Activated naive CD8-positive, alpha-beta T cell (primary cell): Measurements from ENCODE around the gene SPDYE4.

Experiments
- H3K27ac Mint-ChIP-seq: one replicate; pipeline ENCODE4 v1.8.0; 2021; ENCODE audit warnings: mixed read lengths
- H3K27me3 Mint-ChIP-seq: one replicate; pipeline ENCODE4 v1.8.0; 2021; ENCODE audit warnings: mixed read lengths
- H3K36me3 Mint-ChIP-seq: one replicate; pipeline ENCODE4 v1.8.0; 2021; ENCODE audit warnings: mixed read lengths
- H3K4me1 Mint-ChIP-seq: one replicate; pipeline ENCODE4 v1.8.0; 2021; ENCODE audit warnings: low read depth, mixed read lengths
- H3K4me3 Mint-ChIP-seq: one replicate; pipeline ENCODE4 v1.8.0; 2021; ENCODE audit warnings: mild to moderate bottlenecking, mixed read lengths
- H3K9me3 Mint-ChIP-seq: one replicate; pipeline ENCODE4 v1.8.0; 2021; ENCODE audit warnings: low read depth, mixed read lengths

SPDYE4 gene

DNA sequence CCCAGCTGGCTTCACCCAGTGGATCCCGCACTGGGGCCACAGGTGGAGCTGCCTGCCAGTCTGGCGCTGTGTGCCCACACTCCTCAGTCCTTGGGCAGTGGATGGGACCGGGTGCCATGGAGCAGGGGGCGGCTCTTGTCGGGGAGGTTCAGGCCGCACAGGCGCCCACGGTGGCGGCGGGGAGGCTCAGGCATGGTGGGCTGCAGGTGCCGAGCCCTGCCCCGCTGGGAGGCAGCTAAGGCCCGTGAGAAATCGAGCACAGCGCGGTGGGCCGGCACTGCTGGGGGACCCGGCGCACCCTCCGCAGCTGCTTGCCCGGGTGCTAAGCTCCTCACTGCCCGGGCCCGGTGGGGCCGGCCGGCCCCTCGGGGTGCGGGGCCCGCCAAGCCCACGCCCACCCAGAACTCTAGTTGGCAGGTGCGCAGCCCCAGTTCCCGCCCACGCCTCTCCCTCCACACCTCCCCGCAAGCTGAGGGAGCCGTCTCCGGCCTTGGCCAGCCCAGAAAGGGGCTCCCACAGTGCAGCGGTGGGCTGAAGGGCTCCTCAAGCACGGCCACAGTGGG is 40.3 kb downstream of the SPDYE4 start:
- Mint-ChIP-seq H3K4me3 (no peak overlapping the region), H3K9me3 (no peaks in the 10 kb centered on the region), H3K27me3 (no peaks in the 10 kb centered on the region), H3K27ac (no peak overlapping the region), H3K4me1 (no peaks in the 10 kb centered on the region), H3K36me3 (no peaks in the 10 kb centered on the region)

DNA sequence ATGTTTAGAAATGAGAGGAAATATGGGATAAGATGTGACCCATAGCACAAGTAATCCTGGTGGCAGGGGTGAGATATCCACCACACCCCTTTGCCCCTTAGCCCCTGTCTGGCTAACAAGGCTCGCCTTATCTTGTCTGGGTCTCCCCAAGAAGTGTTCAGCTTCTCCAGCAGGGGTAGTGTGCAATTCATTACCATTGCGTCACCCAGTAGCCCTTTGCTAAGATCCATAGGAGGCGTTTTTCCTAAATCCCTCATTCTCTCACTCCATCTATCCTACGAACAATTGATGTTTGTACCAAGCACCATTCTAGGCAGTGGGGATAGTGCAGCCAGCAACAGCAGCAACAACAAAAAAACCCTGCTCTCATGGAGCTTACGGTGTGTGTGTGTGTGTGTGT is 44.5 kb downstream of the SPDYE4 start:
- H3K9me3 Mint-ChIP-seq: no peaks in the 10 kb centered on the region

DNA sequence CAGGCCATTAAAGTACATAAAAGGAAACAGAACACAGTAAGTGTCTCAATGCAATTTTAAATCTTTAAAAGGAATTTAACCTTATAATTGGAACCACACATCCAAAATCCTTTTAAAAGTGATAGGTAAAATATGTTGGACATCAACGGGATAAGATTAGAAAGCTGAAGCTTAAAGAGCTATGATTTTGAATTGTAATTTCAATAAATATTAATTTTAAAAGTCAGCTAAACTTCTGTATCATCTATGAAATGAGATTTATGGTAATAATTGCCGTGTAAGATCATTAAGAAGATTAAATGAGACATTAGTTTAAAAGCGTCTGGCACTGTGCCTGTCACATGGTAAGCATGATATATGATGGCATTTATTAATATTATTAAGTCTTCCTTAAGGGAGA is 45.0 kb downstream of the SPDYE4 start:
- Mint-ChIP-seq H3K27ac (no peak overlapping the region), H3K27me3 (peaks cover 2% of the 10 kb centered on the region), H3K36me3 (no peaks in the 10 kb centered on the region), H3K9me3 (no peaks in the 10 kb centered on the region), H3K4me1 (no peaks in the 10 kb centered on the region), H3K4me3 (no peak overlapping the region)

More for the DNA sequence above, 44.5 kb downstream of the SPDYE4 start:
- Mint-ChIP-seq H3K27ac (no peak overlapping the region), H3K4me3 (no peak overlapping the region), H3K36me3 (no peaks in the 10 kb centered on the region), H3K27me3 (peaks cover 2% of the 10 kb centered on the region), H3K4me1 (no peaks in the 10 kb centered on the region)

DNA sequence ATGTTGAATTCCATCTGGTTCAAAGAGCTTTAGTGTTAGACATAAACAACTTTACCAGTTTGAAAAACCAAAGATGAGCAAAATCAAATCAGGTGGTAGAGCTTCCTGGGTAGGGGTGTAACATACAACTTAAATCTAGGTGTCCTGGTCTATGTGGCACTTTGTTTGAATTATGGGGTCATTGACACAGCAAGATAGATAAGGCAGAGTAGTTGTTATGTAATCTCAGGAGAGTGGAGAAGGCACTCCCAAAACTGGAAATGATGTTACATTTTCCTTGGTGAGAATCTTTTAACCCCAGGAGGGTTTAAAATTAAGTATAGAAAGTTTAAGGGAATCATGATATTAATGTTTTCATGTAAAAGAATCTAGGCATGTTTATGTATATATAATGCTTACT is 45.6 kb downstream of the SPDYE4 start:
- Mint-ChIP-seq H3K9me3 (no peaks in the 10 kb centered on the region), H3K4me3 (no peak overlapping the region), H3K36me3 (no peaks in the 10 kb centered on the region), H3K27ac (no peak overlapping the region), H3K4me1 (no peaks in the 10 kb centered on the region), H3K27me3 (peaks cover 2% of the 10 kb centered on the region)

DNA sequence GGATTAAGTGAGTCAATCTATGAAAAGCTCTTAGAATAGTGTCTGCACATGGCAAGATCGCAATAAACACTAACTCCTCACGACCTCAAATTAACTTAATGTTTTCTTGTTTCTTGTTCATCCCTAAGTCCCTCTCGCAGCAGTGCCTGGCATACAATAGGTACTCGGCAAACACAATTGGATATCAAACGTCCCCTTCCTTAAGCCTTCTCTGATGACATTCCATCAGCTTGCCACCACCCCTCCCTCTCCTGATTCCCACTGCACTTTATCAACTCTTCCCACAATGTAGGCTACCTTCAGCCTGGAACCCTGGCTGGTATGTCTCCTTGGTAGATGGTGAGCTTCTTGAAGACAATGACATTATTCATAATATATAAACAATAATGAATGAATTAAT is 47.1 kb downstream of the SPDYE4 start:
- Mint-ChIP-seq H3K9me3 (no peaks in the 10 kb centered on the region), H3K4me3 (no peak overlapping the region), H3K27ac (no peak overlapping the region), H3K27me3 (peaks cover 2% of the 10 kb centered on the region), H3K4me1 (no peaks in the 10 kb centered on the region), H3K36me3 (no peaks in the 10 kb centered on the region)

DNA sequence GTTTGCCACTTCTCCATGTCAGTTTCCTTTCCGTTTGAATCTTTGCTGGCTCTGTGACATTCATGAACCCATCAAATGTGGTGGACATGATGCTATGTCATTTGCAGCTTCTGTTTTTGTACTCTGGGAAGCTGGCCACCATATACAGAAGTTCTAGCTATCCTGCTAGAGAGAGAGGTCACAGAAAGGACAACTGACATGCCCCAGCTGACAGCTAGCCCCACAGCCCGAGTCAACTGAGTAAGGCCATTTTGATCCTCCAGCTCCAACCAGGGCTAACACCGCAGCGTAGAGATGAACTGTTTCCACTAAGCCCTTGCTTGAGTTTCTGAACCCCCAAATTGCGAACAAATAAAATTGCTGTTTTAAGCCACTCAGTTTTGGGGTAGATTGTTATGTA is 47.5 kb downstream of the SPDYE4 start:
- peaks cover 2% of the 10 kb centered on the region for H3K27me3 Mint-ChIP-seq
- no peak overlapping the region for H3K27ac Mint-ChIP-seq
- H3K4me1 Mint-ChIP-seq: no peaks in the 10 kb centered on the region
- no peaks in the 10 kb centered on the region for H3K9me3 Mint-ChIP-seq
- no peaks in the 10 kb centered on the region for H3K36me3 Mint-ChIP-seq
- no peak overlapping the region for H3K4me3 Mint-ChIP-seq

DNA sequence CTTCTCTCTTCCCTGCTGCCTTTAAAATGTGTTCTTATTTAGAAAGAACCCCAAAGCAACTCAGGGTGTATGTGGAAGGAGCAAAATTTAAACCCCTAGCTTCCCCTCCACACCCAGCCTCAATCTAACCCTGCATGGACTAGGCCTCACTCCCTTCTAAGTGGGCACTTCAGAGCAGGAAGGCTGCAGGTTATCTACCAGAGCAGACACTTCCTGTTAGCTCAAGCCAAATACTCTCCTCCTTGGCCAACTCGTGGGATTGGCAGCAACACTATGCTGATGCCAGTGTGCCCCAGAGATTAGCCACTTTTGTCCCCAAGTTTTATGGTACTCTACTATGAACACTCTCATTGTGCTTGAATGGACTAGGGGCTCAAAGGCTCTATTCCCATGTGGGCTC is 49.3 kb downstream of the SPDYE4 start:
- H3K4me1 Mint-ChIP-seq: no peaks in the 10 kb centered on the region
- H3K4me3 Mint-ChIP-seq: no peak overlapping the region
- H3K36me3 Mint-ChIP-seq: no peaks in the 10 kb centered on the region
- peaks cover 7% of the 10 kb centered on the region for H3K27me3 Mint-ChIP-seq
- H3K27ac Mint-ChIP-seq: no peak overlapping the region
- H3K9me3 Mint-ChIP-seq: no peaks in the 10 kb centered on the region

DNA sequence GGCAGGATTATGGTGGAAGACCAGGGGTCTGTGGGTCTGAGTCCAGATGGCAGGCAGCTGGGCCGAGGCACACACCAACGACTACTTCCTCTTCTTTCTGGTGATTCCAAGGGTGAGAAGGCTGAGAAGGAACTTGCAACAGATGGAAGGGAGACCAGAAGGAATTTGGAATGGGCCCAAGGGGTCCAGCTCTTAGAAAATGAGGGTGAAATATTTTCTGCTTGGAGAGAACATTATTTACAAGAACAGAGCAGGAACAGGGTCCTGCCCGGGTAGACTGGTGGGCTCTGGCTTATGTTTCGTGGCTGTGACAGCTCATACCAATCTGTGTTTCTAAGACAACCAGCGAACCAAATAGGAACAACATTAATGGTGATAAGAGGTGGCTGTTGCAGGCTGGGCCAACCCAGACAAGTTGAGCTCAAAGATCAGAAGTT is 50.3 kb downstream of the SPDYE4 start:
- Mint-ChIP-seq H3K27me3 (peaks cover 10% of the 10 kb centered on the region), H3K9me3 (no peaks in the 10 kb centered on the region), H3K4me3 (no peak overlapping the region), H3K4me1 (no peaks in the 10 kb centered on the region), H3K27ac (no peak overlapping the region), H3K36me3 (no peaks in the 10 kb centered on the region)

DNA sequence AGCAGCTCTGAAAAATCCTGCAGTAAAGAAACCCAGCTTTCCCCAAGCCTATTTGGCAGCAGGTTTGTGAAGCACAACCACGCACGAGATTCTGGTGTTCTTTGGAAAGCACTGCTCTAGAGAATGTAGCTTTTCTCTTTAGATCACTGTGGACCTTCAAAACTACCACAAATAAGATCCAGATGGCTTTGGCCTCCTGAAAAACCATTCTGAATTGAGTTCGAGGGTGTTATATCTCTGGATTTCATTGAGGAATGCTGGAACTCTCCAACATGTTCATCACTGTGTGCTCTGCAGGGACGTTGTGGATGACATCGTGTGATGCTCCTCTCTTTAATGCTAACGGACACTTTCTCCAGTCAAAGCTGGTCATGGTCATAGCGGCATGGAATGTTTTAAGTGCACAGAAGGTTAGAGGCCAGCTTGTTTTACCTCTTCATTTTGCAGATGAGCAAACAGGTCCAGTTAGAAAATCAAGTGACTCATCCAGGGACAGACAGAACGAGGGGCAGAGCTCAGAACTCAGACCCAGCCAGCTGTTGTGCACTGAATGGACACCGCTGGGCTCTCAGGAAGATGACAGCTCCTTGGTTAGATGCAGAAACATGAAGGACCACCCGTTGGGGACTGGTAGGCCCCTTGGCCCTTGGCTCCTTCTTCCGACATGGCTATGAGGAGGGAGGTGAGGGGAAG is 50.9 kb downstream of the SPDYE4 start:
- H3K4me1 Mint-ChIP-seq: no peaks in the 10 kb centered on the region
- H3K27ac Mint-ChIP-seq: no peak overlapping the region
- peaks cover 10% of the 10 kb centered on the region for H3K27me3 Mint-ChIP-seq
- no peak overlapping the region for H3K4me3 Mint-ChIP-seq
- H3K36me3 Mint-ChIP-seq: no peaks in the 10 kb centered on the region
- no peaks in the 10 kb centered on the region for H3K9me3 Mint-ChIP-seq

DNA sequence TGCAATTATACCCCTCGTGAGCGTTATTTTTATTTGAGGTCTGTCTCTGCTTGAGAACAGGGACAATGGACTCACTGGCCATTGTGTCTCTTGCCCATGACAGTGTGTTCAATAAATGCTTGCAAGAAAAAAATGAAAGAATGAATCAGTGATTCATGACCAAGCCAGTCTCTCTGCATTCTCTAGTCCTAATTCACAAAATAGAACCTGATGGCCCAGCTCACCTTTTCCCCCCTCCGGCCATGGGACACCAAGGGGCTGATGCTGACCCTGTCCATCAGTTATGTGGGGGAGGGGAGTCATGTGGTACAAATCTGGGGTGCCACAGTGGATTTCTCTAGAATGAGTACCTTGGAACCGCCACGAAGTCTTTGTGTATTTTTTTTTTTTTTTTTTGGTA is 51.9 kb downstream of the SPDYE4 start:
- Mint-ChIP-seq H3K4me3 (no peak overlapping the region), H3K27me3 (peaks cover 10% of the 10 kb centered on the region), H3K9me3 (no peaks in the 10 kb centered on the region), H3K36me3 (no peaks in the 10 kb centered on the region), H3K27ac (no peak overlapping the region), H3K4me1 (no peaks in the 10 kb centered on the region)

DNA sequence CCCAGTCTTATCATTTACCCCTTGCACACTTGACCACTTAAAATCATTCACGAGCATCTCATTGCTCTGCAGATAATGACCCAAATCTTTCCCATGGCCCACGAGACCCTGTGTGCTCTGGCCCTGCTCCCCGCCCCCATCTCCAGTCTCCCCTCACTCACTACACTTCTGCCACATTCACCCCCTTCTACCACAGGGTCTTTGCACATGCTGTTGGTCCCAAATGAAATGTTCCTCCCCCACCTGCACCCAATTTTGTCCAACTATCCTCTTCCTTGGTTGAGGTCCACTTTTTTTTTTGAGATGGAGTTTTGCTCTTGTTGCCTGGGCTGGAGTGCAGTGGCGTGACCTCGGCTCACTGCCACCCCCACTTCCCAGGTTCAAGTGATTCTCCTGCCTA is 52.9 kb downstream of the SPDYE4 start:
- H3K9me3 Mint-ChIP-seq: no peaks in the 10 kb centered on the region
- H3K36me3 Mint-ChIP-seq: no peaks in the 10 kb centered on the region
- no peak overlapping the region for H3K27ac Mint-ChIP-seq
- H3K27me3 Mint-ChIP-seq: peaks cover 8% of the 10 kb centered on the region
- no peak overlapping the region for H3K4me3 Mint-ChIP-seq
- no peaks in the 10 kb centered on the region for H3K4me1 Mint-ChIP-seq

DNA sequence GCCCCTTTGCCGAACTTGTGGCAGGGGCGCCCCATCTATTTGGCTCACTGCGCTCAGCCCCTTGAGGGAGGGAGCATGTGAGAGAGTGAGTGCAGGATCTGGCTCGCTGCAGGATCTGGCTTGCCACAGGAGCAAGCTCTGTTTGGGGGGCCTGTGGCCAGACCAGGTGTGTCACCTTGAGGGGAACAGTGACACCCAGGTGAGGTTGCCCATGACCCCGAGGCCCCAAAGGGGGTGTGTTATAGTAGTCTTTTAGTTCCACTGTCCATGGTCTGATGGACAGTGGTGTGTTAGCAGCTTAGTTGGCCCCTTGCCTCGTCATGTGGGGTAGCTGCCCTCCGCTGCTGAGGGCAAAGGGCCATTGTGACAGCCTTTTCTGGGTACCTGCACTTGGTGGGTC is 55.3 kb downstream of the SPDYE4 start:
- H3K4me3 Mint-ChIP-seq: no peak overlapping the region
- no peak overlapping the region for H3K27ac Mint-ChIP-seq
- H3K9me3 Mint-ChIP-seq: no peaks in the 10 kb centered on the region
- no peaks in the 10 kb centered on the region for H3K36me3 Mint-ChIP-seq
- peaks cover 12% of the 10 kb centered on the region for H3K27me3 Mint-ChIP-seq
- H3K4me1 Mint-ChIP-seq: no peaks in the 10 kb centered on the region

DNA sequence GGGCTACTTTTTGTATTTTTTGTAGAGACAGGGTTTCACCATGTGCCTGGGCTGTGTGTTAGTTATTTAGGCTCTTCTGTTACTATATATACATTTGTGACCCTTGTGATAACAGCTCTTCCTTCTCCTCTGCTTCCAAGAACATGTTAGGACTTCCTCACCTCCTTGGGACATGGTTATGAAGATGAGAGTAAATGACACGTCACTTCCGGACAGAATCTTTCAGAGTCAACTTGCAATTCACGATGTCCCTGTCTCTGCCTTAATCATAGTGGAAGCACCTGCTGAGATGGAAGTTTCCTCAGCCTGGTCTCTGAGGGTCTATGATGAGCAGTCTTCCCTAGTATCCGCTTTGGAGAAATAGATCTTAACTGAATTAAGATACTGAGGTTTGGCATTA is 56.6 kb downstream of the SPDYE4 start:
- H3K27ac Mint-ChIP-seq: no peak overlapping the region
- no peaks in the 10 kb centered on the region for H3K4me1 Mint-ChIP-seq
- H3K4me3 Mint-ChIP-seq: no peak overlapping the region
- no peaks in the 10 kb centered on the region for H3K36me3 Mint-ChIP-seq
- peaks cover 13% of the 10 kb centered on the region for H3K27me3 Mint-ChIP-seq
- H3K9me3 Mint-ChIP-seq: no peaks in the 10 kb centered on the region

DNA sequence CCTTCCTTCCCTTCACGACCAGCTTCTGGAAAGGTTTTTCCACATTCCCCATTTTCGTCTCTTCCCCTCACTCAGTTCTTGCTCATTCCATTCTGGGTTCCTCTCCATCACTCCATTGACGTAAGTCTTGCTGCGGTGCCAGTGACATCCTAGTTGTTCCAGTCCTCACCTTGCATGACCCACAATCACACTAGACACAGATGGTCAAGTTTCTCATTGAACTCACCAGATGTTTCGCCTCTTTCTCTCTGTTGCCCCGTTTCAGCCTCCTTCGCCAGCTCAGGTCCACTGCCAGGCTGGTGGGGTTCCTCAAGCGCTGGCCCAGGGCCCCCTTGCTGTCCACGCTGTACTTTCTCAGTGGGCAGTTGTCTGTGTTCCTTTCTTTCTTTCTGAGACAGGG is 57.1 kb downstream of the SPDYE4 start:
- Mint-ChIP-seq H3K27ac (no peak overlapping the region), H3K9me3 (no peaks in the 10 kb centered on the region), H3K4me3 (no peak overlapping the region), H3K4me1 (no peaks in the 10 kb centered on the region), H3K27me3 (peaks cover 13% of the 10 kb centered on the region), H3K36me3 (no peaks in the 10 kb centered on the region)
